Psoas muscle (tissue), 8 donors: ENCODE data around the gene PARP3. TPM values are rescaled to one million over a fixed set of nuclear protein-coding genes. Genes with fewer than 3 reads are reported as not detected.

Experiments
- ATAC-seq, 4 donors: fragments of 200-7000 bp; cut with Tn5 transposase; one replicate each; pipeline ENCODE4 v1.9.1; 2020; ENCODE audit warnings: moderate library complexity in 3 of 4, mild to moderate bottlenecking in 2 of 4
- DNase-seq, 2 donors: peaks; one replicate each; pipeline ENCODE4 v3.0.0-alpha.2; 2020
- H3K27ac ChIP-seq: fragments of 200-600 bp; one replicate; pipeline ENCODE4 v1.8.0; 2022
- H3K27me3 ChIP-seq, 3 donors: fragments of 200-600 bp in 1 of 3; one replicate each; pipeline versions ENCODE4 v1.6.1 to v1.8.0; 2013 to 2022; ENCODE audit warnings: low read length in 2 of 3, mild to moderate bottlenecking in 2 of 3, moderate library complexity in 1 of 3; ENCODE audit not compliant: insufficient read depth in 3 of 3
- H3K36me3 ChIP-seq, 2 donors: fragments of 200-600 bp in 1 of 2; one replicate each; pipeline versions ENCODE4 v1.6.1 to v1.8.0; 2013 to 2022; ENCODE audit warnings: low read depth in 1 of 2, mild to moderate bottlenecking in 1 of 2, moderate library complexity in 1 of 2; ENCODE audit not compliant: insufficient read depth in 1 of 2
- H3K4me1 ChIP-seq: fragments of 200-600 bp; one replicate; pipeline ENCODE4 v1.8.0; 2022
- H3K4me3 ChIP-seq: fragments of 200-600 bp; one replicate; pipeline ENCODE4 v1.8.0; 2022; ENCODE audit warnings: mild to moderate bottlenecking
- H3K9me3 ChIP-seq: fragments of 200-600 bp; one replicate; pipeline ENCODE4 v1.8.0; 2022
- CTCF ChIP-seq: fragments of 200-600 bp; IDR thresholded peaks from one replicate; pipeline ENCODE4 v1.8.0; 2022; ENCODE audit warnings: antibody characterized with exemption
- WGBS, 3 donors: extraction: QIAGEN DNeasy Blood & Tissue Kit; methylation state at CpG; one replicate each; pipeline versions ENCODE4 v1.1.6 to v1.1.7; 2013; 5-methylcytosine and 5-hydroxymethylcytosine counted together
- intact Hi-C, 2 donors: fragments of 100-400 bp; cut with DNase I; formaldehyde crosslinking; loops; one replicate each; pipeline versions ENCODE4 v1.11.0 to v1.14.2; 2022
- polyA plus RNA-seq, 3 donors: library from polyadenylated mRNA; stranded (reverse); fragments of 200-250 nt; gene quantifications; one replicate each; pipeline ENCODE4 v1.2.3, GENCODE V29; 2013
- total RNA-seq, 4 donors: library from RNA; stranded (reverse); fragmentation: NEBNext Ultra II Directional in 2 of 4; extraction: Animal tissue kit (Norgen Biotek cat#: 25700) in 2 of 4; gene quantifications; one replicate each; pipeline versions ENCODE4 v1.2.1 to v1.2.4, GENCODE V29; 2021 to 2023
- donor health status: healthy with polysubstance abuse.
- donor health status: DM: no; HTN: no; CAD: no; lungs with moderate emphysema.
- donor health status: Bipolar disorder and iron deficiency.
- donor health status: healthy.
- donor health status: DM: yes; HTN: yes; CAD: no.
- donor health status: DM: no; HTN: no; CAD: no.
- donor health status: DM: no; HTN: no; CAD: no.
- donor health status: DM: yes; HTN: yes; CAD: no.

The PARP3 gene
- total and polyA plus RNA-seq, 7 donors: 5.2 to 15.8 (median 11.3) TPM

- intact Hi-C loops: no loop called here
- no peaks in the 10 kb centered on the region for H3K9me3 ChIP-seq
- DNase-seq: no peak
These were observed 55.9 kb downstream of the PARP3 start for GRCh38 chr3:51997935-51998596.

More at GRCh38 chr3:51997935-51998596, 55.9 kb downstream of the PARP3 start:
- no peak for TF ChIP-seq CTCF
- Histone ChIP-seq H3K36me3 (peaks cover 10 to 20% of the 10 kb centered on the region in 2 donors), H3K27me3 (no peaks in the 10 kb centered on the region), H3K4me1 (peaks cover 20% of the 10 kb centered on the region), H3K27ac (no peak overlapping the region), H3K4me3 (no peak overlapping the region)
- 45 to 51% (median 49%) methylated on average over 7 of the region's 7 CpGs for WGBS, 3 donors
- ATAC-seq: no peak

Other genes starting within 250 kb of the PARP3 start
- under 1 TPM; 0.15 to 0.58 (median 0.42) TPM for gene GRM2, start 235.3 kb upstream of the PARP3 start, total RNA-seq
- under 1 TPM; 0.09 to 0.13 (median 0.11) TPM for gene GRM2, start 235.3 kb upstream of the PARP3 start, polyA plus RNA-seq
- gene IQCF6, start 163.1 kb upstream of the PARP3 start, total RNA-seq: not detected
- not detected for gene IQCF6, start 163.1 kb upstream of the PARP3 start, polyA plus RNA-seq
- gene IQCF2, start 80.7 kb upstream of the PARP3 start, total RNA-seq: not detected
- gene IQCF2, start 80.7 kb upstream of the PARP3 start, polyA plus RNA-seq: not detected
- gene IQCF5, start 66.8 kb upstream of the PARP3 start, total RNA-seq: not detected
- gene IQCF5, start 66.8 kb upstream of the PARP3 start, polyA plus RNA-seq: not detected
- not detected for gene IQCF1, start 39.0 kb upstream of the PARP3 start, total RNA-seq
- not detected for gene IQCF1, start 39.0 kb upstream of the PARP3 start, polyA plus RNA-seq
- gene RRP9, start 459 bp upstream of the PARP3 start, total RNA-seq: 10 to 100 TPM; 19.9 to 28.2 (median 26.3) TPM
- 10 to 100 TPM; 32.6 to 61.4 (median 36.9) TPM for gene RRP9, start 459 bp upstream of the PARP3 start, polyA plus RNA-seq
- gene GPR62, start 13.0 kb downstream of the PARP3 start, total RNA-seq: under 1 TPM; 0.16 to 0.65 (median 0.32) TPM
- gene GPR62, start 13.0 kb downstream of the PARP3 start, polyA plus RNA-seq: under 1 TPM; 0.04 to 0.93 (median 0.07) TPM
- gene PCBP4, start 25.1 kb downstream of the PARP3 start, total RNA-seq: 100 to 1,000 TPM; 117 to 161 (median 126) TPM
- gene PCBP4, start 25.1 kb downstream of the PARP3 start, polyA plus RNA-seq: 100 to 1,000 TPM in 1 of 3 donors, 10 to 100 TPM in 2; 36.0 to 133 (median 60.7) TPM
- gene ABHD14B, start 31.7 kb downstream of the PARP3 start, total RNA-seq: 10 to 100 TPM in 3 of 4 donors, 1 to 10 TPM in 1; 9.5 to 15.9 (median 15.5) TPM
- gene ABHD14B, start 31.7 kb downstream of the PARP3 start, polyA plus RNA-seq: 10 to 100 TPM; 11.7 to 24.8 (median 12.3) TPM
- gene ABHD14A, start 32.7 kb downstream of the PARP3 start, total RNA-seq: 10 to 100 TPM; 11.2 to 22.9 (median 15.4) TPM
- 10 to 100 TPM; 26.4 to 40.6 (median 29.1) TPM for gene ABHD14A, start 32.7 kb downstream of the PARP3 start, polyA plus RNA-seq
- gene ACY1, start 41.2 kb downstream of the PARP3 start, total RNA-seq: 10 to 100 TPM; 29.4 to 56.5 (median 38.5) TPM
- 10 to 100 TPM; 19.9 to 59.3 (median 25.8) TPM for gene ACY1, start 41.2 kb downstream of the PARP3 start, polyA plus RNA-seq
- gene RPL29, start 53.5 kb downstream of the PARP3 start, total RNA-seq: 1,000 to 10,000 TPM; 1,113 to 1,294 (median 1,226) TPM
- 1,000 to 10,000 TPM; 2,395 to 2,767 (median 2,598) TPM for gene RPL29, start 53.5 kb downstream of the PARP3 start, polyA plus RNA-seq
- 10 to 100 TPM in 3 of 4 donors, 1 to 10 TPM in 1; 9.7 to 31.9 (median 17.1) TPM for gene DUSP7, start 114.2 kb downstream of the PARP3 start, total RNA-seq
- 10 to 100 TPM in 2 of 3 donors, 1 to 10 TPM in 1; 7.4 to 27.6 (median 15.7) TPM for gene DUSP7, start 114.2 kb downstream of the PARP3 start, polyA plus RNA-seq
- gene POC1A, start 212.1 kb downstream of the PARP3 start, total RNA-seq: 1 to 10 TPM; 1.1 to 3.2 (median 1.6) TPM
- gene POC1A, start 212.1 kb downstream of the PARP3 start, polyA plus RNA-seq: 1 to 10 TPM in 2 of 3 donors, under 1 TPM in 1; 0.87 to 2.9 (median 2.1) TPM